HG03442 (cell line): ENCODE measurements around the gene NAALADL2.

Source experiments
- ATAC-seq: cut with Tn5 transposase; IDR thresholded peaks from one replicate; pipeline ENCODE4 v1.9.1; 2021; ENCODE audit warnings: mild to moderate bottlenecking, moderate library complexity; ENCODE audit not compliant: unreplicated experiment

Gene NAALADL2

DNA sequence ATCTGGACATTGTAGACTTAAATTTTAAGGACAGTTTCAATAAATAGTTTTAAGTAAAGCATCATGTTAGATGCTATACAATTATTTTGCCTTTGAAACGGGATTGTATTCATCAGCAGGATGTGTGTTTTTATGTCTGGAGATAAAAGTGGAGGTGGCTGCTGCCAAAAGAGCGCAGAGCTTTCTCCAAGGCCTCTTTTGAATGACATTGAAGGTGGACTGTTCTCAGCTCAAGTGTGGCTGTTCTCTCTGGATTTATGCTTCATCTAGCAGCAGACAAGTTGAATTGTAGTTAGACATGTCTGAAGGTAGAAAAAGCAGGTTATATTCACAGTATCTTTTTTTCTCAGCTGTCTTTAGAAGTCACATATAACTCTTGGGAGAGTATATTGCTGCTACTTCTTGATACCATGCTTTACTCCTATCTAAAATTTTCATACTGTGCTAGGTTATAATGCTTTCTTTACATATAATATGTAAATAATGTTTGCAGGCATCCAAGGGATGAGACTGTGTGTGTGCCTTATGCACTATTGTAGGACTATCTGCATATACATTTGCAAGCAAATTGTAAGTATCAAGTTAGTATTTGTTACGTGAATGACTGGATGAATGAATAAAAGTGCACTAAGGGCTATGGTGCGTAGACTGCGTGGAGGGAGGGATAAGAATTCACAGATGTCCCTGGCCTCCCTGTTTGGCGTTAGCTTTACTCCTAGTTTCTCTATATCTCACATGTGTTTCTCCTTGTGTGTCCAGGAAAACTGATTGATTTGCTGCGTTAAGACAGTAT, 340.1 kb downstream of the NAALADL2 start:
- ATAC-seq: no peak

DNA sequence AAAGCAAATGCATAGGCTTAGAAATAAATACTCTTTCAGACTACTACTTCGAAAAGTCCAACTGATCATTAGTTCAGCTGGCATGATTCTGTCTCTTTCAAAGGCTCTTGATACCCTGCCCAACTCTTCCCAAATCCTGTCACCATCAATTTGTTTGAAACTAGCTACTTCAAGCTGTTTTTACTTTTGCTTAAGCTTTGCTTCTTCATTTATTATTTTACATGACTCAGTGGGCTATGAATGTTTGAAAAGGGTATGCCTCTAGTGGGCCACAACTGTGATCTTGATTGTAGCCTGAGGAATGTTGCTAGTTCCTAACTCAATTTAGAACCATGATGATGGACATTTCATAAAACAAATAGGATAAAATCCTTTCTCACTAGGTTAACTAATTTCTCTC, 340.8 kb downstream of the NAALADL2 start:
- no peak for ATAC-seq

DNA sequence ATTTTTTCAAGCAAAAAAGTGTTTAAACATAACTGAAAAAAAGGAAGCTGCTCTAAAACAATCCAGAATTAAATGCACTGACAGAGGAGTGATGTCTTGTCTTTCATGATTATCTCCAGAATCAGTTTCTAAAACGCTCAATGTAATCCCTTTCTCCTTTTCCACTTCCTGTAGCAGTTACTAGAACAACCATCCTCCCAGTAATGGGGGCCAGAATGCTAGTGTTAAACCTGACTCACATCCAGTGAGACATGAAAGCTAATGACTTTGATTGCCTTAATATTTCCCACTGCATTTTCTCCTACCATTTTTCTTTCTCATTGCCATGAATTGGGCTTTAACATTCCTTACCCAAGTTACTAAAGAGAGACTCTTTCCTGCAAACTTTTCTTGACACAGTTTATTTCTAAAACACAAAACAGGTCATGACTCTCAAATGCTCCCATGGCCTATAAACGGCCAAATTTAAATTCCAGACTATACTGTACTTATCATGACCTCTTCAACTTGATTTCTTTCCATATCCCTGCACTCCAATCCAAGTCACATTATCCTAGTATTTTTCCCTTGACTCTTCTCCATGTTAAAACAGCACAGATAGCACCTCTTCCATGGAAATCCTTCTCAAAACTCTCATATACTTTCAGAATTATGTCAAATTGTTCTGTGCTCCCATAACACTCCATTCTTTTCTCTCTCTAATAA, 341.4 kb downstream of the NAALADL2 start:
- no peak for ATAC-seq

DNA sequence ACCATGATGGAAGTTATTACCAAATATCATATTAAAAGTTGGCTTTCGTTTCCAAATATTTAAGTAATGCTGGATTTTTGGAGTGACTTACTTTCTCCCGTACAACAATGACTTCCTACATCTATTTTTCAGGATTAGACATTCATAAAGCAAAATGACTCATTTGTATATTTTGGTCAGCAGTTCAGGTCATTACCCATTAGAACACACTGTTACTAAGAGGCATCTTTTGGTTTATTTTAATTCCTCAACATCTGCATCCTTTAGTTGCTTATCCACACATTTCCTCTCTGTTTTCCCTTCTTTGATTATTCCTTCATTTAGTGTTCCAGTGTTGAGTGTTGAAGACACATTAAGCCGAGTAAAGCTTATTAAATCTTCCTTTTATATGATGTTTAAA, 348.2 kb downstream of the NAALADL2 start:
- no peak for ATAC-seq

DNA sequence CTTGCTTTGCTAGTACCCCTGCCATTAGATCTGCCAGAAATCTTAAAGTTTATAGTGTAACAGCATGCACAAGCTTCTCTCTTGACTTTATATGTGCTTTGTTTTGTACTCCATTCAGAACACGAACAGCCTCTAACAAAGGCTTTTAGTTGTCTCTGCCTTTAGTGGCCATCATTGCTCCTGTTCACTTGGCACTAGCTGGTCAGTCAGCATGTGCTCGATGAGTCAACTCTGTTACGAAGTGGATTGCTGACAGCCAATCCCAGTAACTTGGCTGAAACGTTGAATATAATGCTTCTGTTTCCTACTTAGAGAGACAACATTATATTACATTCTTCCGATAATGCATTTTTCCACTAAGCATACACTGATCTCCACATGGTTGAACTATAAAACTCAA, 349.2 kb downstream of the NAALADL2 start:
- ATAC-seq: no peak

DNA sequence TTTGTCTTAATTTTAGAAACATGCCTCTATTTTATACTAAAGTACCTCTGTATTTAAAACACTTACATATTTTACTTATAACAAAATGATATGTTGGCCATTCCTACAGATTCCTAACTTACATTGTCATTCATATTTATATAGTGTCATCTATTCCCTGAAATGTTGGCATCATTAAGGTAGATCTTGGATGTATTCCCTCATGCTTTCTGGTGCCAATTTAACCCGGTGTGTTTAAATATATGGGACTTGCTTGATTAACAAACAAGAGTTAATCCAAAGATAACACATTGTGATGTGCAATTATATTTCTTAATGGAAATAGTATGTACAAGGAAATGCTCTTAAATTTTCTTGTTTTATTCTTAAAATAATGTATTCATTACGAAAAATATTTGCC, 352.3 kb downstream of the NAALADL2 start:
- ATAC-seq: no peak

DNA sequence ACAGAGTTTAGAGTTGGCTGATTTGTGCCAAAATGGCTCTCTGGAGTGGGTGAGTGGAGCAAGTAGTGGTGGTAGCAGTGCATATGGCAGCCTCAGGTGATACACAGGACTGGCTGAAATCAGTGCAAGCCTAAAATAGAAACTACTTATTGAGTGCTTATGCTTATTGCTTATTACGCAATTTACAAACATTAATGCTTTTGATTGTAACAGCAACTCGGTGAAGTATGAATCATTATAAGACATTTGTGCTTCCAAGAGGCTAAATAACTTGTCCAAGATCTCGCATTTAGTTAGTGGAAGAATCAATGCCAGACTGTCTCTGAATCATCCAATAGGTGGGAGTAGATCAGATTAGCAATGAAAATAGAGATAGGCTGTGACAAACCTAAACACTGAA, 353.8 kb downstream of the NAALADL2 start:
- no peak for ATAC-seq

DNA sequence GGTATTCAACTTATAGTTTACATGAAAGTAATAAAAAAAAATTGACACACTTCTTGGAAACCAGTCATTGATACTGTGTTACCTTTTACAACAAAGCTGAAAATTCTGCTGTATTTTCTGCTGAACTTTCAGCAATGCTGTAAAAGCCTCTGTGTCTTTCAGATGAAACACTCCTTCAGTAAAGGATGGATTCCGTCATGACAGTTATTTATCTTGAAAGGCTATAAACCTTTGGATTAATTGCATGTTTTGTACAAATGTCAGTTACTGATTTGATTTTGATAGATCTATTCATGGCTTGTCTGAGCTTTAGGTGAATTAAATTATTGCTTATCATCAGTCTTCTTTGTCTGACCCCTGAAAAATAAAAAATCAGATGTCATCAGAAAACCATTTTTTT, 355.1 kb downstream of the NAALADL2 start:
- ATAC-seq: no peak

DNA sequence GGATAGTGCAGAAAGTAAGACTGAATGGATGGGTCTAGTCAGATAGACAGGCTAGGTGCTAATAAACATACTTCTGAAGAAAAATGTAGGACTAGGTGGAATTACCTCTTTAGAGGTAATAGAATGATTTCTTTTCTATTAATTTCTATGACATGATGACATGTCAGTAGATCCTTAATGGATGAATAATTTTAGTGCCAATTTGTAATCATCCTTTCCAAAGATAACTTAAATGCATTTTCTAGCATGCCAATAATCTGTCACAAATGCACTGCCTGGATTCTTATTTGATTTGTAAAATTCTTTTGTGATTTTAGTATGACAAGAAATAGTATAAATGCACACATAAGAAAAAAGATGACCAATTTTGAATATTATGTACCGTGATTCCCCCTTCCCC, 356.7 kb downstream of the NAALADL2 start:
- no peak for ATAC-seq

DNA sequence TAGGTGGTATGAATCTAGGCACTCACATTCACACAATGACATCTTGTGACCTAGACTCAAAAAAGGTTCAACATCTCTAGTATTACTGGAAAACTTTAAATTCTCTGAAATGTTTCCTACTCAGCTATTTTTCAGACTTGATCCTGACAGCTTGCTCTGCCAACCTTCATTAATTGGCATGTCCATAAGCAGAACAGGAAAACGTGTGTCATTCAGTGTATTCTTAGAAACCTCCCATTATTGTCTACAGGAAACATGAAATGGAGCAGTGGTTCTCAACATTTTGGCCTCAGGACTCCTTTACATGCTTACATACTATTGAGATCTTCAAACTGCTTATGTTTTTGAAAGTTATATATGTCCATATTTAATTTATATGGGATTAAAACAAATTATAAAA, 363.2 kb downstream of the NAALADL2 start:
- no peak for ATAC-seq

DNA sequence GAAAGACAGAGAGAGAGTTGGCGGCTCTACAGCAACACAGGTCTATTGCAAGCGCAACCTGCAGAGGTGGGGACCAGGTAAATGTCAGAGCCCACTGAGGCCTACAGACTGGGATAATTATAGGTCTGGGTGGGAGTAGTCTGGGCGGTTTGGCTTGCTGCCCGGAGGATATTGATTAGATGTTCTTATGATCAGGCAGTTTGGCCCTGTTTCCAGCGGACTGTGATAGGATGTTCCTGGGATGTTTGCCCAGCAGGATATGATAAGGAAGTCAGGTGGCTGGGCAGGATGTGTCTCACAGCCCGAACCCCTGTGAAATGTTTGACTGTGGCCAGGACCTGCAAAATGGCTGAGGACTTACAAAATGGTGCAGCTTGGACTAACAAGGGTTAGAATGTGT, 364.9 kb downstream of the NAALADL2 start:
- no peak for ATAC-seq

DNA sequence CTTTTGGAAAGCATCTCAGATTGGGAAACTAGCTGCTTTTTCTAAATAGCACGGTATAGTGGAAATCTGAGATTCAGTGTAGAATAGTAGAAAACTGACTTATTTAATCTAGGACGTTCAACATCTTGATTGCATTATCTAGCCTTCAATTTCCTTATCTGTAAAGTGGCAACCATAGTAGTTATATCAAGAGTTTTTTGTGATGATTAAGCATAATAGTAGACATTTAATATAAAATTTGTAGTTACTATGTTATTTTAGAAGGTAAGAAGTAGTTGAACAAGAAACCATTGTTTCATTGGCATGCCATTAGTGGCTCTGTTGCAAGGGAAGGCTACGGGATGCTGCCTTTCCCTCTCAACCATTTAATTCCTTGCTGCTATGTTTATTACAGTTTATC, 367.3 kb downstream of the NAALADL2 start:
- no peak for ATAC-seq

DNA sequence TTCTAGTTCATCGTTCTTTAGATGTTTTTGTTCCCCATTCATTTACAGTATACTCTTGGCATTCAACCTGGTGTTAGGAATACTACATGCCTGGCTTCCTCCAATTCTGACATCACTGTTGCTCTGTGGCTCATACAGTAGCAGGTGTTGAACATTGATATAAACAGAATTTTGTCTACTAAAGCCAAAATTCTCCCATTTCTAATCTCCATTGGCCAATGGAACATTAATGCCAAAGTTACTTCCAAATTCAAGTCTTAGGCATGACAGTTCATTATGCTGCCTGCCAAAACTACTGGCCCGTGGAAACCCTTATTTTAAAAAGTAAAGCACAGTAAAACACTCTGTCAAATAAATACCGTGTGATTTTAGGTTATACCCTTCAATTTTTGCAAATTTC, 368.0 kb downstream of the NAALADL2 start:
- ATAC-seq: no peak

DNA sequence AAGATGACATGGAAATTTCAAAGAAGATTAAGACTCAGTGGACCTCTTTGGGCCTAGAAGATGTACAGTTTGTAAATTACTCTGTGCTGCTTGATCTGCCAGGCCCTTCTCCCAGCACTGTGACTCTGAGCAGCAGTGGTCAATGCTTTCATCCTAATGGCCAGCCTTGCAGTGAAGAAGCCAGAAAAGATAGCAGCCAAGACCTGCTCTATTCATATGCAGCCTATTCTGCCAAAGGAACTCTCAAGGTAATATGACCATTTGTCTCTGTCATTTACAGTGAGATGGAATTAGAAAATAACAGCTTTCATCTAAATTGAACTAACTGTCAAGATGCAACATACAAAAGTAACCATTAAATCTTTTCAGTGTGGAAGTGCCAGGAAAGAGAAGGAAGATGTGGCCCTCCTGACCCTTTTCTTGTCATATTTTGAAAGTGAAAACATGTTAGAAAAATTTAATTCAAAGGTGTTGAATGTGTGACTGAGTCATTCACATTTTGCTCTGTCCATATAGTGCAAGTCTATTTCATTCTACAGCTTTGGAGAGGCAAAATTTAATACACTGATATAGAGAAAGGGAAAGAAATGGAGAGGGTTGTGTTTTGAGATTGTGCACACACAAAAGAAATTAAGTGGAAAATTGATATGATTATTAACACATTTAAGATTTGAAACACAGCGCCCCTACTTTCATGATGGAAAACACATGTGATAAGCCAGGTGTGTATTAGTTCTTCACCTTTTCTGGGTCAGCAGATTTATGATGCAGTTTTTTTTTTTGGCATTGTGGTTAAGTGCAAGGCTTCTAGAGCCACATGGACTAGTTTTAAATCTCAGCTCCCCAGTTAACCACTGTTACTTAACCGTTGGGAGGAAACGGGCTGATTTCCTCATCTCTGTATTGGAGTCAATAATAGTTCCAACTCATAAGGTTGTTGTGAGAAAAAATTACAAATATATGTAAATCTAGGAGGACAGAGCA, 375.1 kb downstream of the NAALADL2 start:
- ATAC-seq: no peak

DNA sequence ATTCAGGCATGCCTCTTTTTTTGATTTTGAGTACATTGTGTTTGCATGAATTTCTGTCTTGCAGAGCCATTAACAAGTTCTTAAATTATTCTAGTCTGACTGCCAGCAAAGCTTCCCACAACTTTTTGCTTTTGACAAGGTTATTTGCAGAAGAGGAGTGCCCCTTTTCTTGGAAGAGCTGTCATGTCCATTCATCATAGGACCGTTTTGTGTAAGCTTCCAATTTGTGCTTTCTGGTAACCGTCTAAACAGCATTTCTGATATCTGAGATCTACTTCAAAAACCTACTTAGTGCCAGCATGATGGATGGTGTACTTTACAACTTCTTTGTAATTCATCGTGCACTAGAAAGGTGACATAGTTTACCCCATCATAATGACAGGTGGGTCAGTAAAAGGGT, 379.7 kb downstream of the NAALADL2 start:
- ATAC-seq: no peak

DNA sequence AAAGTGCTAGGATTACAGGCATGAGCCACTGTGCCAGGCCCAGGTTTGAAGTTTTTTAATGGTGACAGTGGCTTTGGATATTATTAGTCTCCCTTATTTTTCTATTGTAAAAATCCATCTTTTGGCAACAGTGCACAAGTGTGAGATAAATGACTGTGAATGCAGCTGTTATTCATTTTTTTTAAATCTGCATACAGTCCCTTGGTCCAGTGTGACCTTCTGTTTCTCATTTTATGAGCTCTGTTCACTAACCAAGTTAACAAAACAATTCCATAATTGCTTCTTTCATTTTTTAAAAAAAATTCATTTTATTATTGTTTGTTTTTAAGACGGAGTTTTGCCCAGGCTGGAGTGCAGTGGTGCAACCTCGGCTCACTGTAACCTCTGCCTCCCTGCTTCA, 381.8 kb downstream of the NAALADL2 start:
- ATAC-seq: no peak

DNA sequence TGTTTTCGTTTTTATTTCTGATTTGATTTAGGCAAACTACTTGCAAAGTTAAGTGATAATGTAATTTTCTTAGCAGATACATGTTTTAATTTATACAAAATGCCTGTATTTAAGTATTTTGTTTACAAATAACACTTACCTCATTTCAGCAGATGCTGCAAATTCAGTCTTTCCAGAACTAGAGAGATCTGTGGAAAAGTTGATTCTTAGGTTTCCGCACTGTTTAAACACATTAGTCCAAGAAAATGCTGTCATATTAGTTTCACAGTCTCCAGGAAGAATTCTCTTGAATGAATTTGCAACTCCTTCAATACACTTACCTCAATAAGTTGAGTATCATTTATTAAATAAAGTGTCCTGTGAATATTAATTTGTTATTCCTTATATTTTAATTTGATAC, 383.1 kb downstream of the NAALADL2 start:
- ATAC-seq: no peak

DNA sequence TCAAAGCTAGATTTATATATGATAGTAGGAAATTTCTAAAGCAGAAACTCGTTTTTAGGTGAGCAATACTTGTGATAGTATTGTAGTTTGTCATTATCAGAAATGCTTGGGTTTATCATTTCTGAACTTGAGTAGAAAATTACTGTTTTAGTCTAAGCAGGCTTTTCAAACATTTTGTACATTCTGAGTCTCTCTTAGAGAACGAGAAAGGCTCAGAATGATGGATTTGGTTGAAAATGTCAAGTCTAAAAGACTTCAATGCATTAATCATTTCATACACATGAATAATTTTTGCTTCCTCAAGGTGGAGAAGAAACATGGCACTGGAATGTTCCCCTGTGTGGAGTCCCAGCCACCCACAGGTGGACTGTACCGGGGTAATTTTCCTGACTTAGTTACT, 387.1 kb downstream of the NAALADL2 start:
- no peak for ATAC-seq

DNA sequence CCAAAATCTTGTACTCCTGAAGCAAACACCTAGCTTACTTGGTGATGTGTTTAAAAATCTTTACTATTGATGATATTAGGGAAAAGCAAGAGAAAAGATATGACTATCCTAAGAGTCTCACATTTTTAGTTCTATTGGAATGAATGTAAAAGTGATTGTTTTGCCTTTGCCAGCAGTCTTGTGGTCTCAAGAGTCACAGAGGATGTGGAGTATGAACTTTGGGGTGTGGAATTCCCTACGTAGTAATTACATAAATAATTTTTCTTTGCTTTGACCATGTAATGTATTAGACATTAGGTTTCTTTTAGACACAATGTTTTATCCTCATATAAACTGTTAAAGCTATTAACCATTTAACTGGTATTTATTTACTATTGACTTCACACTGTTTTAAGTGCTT, 387.6 kb downstream of the NAALADL2 start:
- ATAC-seq: no peak

DNA sequence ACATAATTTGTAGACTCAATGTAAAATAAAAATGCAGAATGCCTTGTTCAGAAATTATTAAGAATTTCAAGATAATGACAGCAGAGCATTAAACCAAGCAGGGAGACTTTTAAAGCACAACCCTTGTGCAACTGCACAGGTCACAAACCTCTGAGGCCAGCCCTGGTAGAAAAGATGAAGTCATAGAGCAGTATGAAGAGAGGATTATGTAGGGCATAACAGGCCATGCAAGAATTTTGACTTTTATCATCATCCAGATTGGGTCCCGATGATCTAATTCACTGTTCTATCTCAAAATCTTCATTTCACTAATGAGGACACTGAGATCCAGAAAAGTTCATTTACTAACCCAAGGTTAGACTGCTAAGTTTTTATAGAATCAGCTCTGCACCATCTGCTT, 388.5 kb downstream of the NAALADL2 start:
- ATAC-seq: no peak

DNA sequence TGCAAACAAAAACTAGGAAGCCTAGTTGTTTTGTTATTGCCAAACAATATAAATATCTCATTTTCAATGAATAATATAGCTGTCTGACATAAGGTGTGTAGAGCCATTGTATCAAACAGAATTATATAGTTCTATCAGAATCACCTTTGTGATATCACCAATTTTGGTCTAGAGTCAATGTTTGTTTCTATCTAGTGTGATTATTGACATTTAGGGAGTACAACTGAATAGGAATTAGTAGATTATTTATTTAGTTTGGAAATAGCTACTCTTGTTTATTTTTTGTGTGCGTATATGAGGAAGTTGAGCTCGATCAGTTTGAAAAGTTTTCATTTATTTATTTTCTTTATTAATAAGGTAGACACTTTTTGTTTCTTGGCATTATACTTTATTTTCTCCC, 389.7 kb downstream of the NAALADL2 start:
- ATAC-seq: no peak
